Small intestine (tissue), 7 donors: ENCODE results near the gene FAAP100. TPM values are rescaled to one million over a fixed set of nuclear protein-coding genes. Genes with fewer than 3 reads are reported as not detected.

Source experiments
- DNase-seq, 2 donors: peaks; one replicate each; pipeline versions ENCODE4 v3.0.0 to v3.0.0-alpha.2; 2013
- FAIRE-seq: peaks from 2 replicates; lab custom pipeline; 2012; peaks lifted over from hg19 to GRCh38; lab: Jason Lieb, UNC
- H3K27ac ChIP-seq, 3 donors: one replicate each; pipeline ENCODE4 v1.5.1; 2013; ENCODE audit warnings: low read length in 2 of 3, mild to moderate bottlenecking in 2 of 3, control low read depth in 1 of 3, inconsistent platforms in 1 of 3, low read depth in 1 of 3, moderate library complexity in 1 of 3
- H3K27me3 ChIP-seq, 3 donors: one replicate each; pipeline ENCODE4 v1.6.1; 2013; ENCODE audit warnings: low read length in 3 of 3, inconsistent platforms in 1 of 3; ENCODE audit not compliant: control insufficient read depth in 3 of 3, insufficient read depth in 3 of 3
- H3K36me3 ChIP-seq, 3 donors: one replicate each; pipeline ENCODE4 v1.6.1; 2013; ENCODE audit warnings: low read length in 3 of 3, inconsistent platforms in 1 of 3, low read depth in 1 of 3, mild to moderate bottlenecking in 1 of 3, moderate library complexity in 1 of 3; ENCODE audit not compliant: control insufficient read depth in 3 of 3, insufficient read depth in 2 of 3
- H3K4me1 ChIP-seq, 3 donors: one replicate each; pipeline ENCODE4 v1.6.1; 2013; ENCODE audit warnings: low read length in 2 of 3, inconsistent platforms in 1 of 3, low read depth in 1 of 3, mild to moderate bottlenecking in 1 of 3, moderate library complexity in 1 of 3; ENCODE audit not compliant: control insufficient read depth in 3 of 3, insufficient read depth in 2 of 3
- H3K4me3 ChIP-seq, 3 donors: one replicate each; pipeline ENCODE4 v1.5.1; 2013; ENCODE audit warnings: low read length in 3 of 3, control low read depth in 1 of 3, inconsistent platforms in 1 of 3, low read depth in 1 of 3, mild to moderate bottlenecking in 1 of 3, moderate library complexity in 1 of 3
- H3K9me3 ChIP-seq, 2 donors: one replicate each; pipeline ENCODE4 v1.6.1; 2013; ENCODE audit warnings: low read depth in 1 of 2, low read length in 1 of 2; ENCODE audit not compliant: control insufficient read depth in 2 of 2, insufficient read depth in 1 of 2
- WGBS, 3 donors: extraction: QIAGEN DNeasy Blood & Tissue Kit; methylation state at CpG; one replicate each; pipeline ENCODE4 v1.1.7; 2013; 5-methylcytosine and 5-hydroxymethylcytosine counted together
- polyA plus RNA-seq, 4 donors: library from polyadenylated mRNA; stranded (reverse) in 3 of 4; unstranded in 1 of 4; fragments of 200-250 nt in 3 of 4; fragments of 120-200 nt in 1 of 4; gene quantifications; one replicate each; pipeline versions ENCODE4 v1.2.1 to v1.2.3, GENCODE V29; 2013
- donor health status: healthy with polysubstance abuse.
- donor health status: control.
- donor health status: control.
- donor health status: Bipolar disorder and iron deficiency.
- donor health status: healthy.

FAAP100 gene
- polyA plus RNA-seq, 4 donors = 23.7 to 30.2 (median 26.9) TPM

DNA sequence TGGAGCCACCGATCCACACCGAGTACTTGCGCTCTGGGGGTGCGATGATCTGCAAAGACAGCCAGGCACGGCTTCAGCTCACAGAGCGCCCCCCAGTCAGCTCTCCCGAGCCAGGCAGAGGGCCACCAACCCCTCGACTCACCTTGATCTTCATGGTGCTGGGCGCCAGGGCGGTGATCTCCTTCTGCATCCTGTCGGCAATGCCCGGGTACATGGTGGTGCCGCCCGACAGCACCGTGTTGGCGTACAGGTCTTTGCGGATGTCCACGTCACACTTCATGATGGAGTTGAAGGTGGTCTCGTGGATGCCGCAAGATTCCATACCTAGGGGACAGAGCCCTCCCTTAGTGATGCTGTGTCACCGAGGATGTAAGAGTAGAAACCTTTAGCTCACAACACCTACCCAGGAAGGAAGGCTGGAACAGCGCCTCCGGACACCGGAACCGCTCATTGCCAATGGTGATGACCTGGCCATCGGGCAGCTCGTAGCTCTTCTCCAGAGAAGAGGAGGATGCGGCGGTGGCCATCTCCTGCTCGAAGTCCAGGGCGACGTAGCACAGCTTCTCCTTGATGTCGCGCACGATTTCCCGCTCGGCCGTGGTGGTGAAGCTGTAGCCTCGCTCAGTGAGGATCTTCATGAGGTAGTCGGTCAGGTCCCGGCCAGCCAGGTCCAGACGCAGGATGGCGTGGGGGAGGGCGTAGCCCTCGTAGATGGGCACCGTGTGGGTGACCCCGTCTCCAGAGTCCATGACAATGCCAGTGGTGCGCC is 41.2 kb downstream of the FAAP100 start:
- whole genome bisulfite sequencing, 3 donors = 0 to 2% (median 1%) methylated on average over 48 of the region's 48 CpGs
- Histone ChIP-seq H3K36me3 (peaks cover 13 to 46% (median 15%) of the 10 kb centered on the region in 3 donors), H3K4me3 (peak overlapping the region; percentile 89 to 100 (median 97)), H3K4me1 (peaks cover 0 to 15% (median 2%) of the 10 kb centered on the region in 3 donors), H3K27me3 (no peaks in the 10 kb centered on the region), H3K27ac (peak overlapping the region; percentile 91 to 97 (median 93)), H3K9me3 (peaks cover 0 to 7% of the 10 kb centered on the region in 2 donors)
- DNase-seq (no peak), FAIRE-seq (no peak)

DNA sequence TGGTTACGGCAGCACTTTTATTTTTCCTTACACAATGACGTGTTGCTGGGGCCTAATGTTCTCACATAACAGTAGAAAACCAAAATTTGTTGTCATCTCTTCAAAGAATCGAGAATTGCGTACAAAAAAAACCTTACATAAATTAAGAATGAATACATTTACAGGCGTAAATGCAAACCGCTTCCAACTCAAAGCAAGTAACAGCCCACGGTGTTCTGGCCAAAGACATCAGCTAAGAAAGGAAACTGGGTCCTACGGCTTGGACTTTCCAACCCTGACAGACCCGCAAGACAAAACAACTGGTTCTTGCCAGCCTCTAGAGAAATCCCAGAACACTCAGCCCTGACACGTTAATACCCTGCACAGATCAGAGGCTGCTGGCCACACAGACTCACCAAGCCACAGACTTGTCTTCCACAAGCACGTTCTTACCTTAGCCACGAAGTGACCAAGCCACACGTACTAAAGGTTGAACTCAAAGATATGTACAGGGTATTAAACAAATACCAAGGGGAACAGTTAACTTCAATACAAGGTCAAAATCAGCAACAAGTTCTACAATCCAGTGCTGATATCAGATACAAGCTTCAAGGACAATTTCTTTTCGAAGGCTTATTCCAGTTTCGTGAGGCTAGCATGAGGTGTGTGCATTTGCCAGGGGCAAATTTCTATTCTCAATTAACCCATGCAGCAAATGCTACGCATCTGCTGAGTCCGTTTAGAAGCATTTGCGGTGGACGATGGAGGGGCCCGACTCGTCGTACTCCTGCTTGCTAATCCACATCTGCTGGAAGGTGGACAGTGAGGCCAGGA is 42.0 kb downstream of the FAAP100 start:
- peaks cover 13 to 40% (median 15%) of the 10 kb centered on the region in 3 donors for H3K36me3 ChIP-seq
- H3K27me3 ChIP-seq = no peaks in the 10 kb centered on the region
- H3K4me1 ChIP-seq = peaks cover 0 to 9% (median 2%) of the 10 kb centered on the region in 3 donors
- 1 to 4% (median 2%) methylated on average over 22 of the region's 22 CpGs for WGBS, 3 donors
- H3K9me3 ChIP-seq = peaks cover 0 to 7% of the 10 kb centered on the region in 2 donors
- peak overlapping the region; percentile 89 to 100 (median 97) for H3K4me3 ChIP-seq
- FAIRE-seq (no peak), DNase-seq (no peak)
- H3K27ac ChIP-seq = peak overlapping the region; percentile 91 to 97 (median 93)

GRCh38 chr17:81509207-81509971 is 42.8 kb downstream of the FAAP100 start:
- H3K27ac ChIP-seq = peak overlapping the region; percentile 72 to 93 (median 78)
- peak; percentile 56 to 84 for DNase-seq
- no peaks in the 10 kb centered on the region for H3K27me3 ChIP-seq
- H3K4me3 ChIP-seq = peak overlapping the region; percentile 89 to 100 (median 97)
- peaks cover 0 to 9% (median 2%) of the 10 kb centered on the region in 3 donors for H3K4me1 ChIP-seq
- H3K36me3 ChIP-seq = peaks cover 13 to 40% (median 15%) of the 10 kb centered on the region in 3 donors
- WGBS, 3 donors = 3 to 14% (median 5%) methylated on average over 12 of the region's 12 CpGs
- peaks cover 0 to 7% of the 10 kb centered on the region in 2 donors for H3K9me3 ChIP-seq
- FAIRE-seq = no peak

- 44 to 59% (median 49%) methylated on average over 10 of the region's 10 CpGs for WGBS, 3 donors
- Histone ChIP-seq H3K4me3 (peak overlapping the region in 2 of 3 donors; percentile 89 to 100), H3K27me3 (no peaks in the 10 kb centered on the region), H3K36me3 (peaks cover 13 to 40% (median 15%) of the 10 kb centered on the region in 3 donors), H3K9me3 (peaks cover 0 to 7% of the 10 kb centered on the region in 2 donors), H3K4me1 (peaks cover 0 to 9% (median 2%) of the 10 kb centered on the region in 3 donors), H3K27ac (peak overlapping the region; percentile 72 to 93 (median 78))
- FAIRE-seq (no peak), DNase-seq (peak; percentile 37 to 49)
Measured at GRCh38 chr17:81508639-81509206, 43.4 kb downstream of the FAAP100 start.

GRCh38 chr17:81503619-81504018 is 48.5 kb downstream of the FAAP100 start:
- Histone ChIP-seq H3K4me3 (no peak overlapping the region), H3K27me3 (peaks cover 0 to 15% (median 0%) of the 10 kb centered on the region in 3 donors), H3K9me3 (peaks cover 0 to 5% of the 10 kb centered on the region in 2 donors), H3K27ac (no peak overlapping the region), H3K4me1 (peaks cover 0 to 2% (median 0%) of the 10 kb centered on the region in 3 donors), H3K36me3 (peaks cover 0 to 3% (median 0%) of the 10 kb centered on the region in 3 donors)
- FAIRE-seq = no peak
- no peak for DNase-seq

GRCh38 chr17:81502471-81503017 is 49.6 kb downstream of the FAAP100 start:
- H3K4me1 ChIP-seq = no peaks in the 10 kb centered on the region
- H3K27ac ChIP-seq = no peak overlapping the region
- H3K9me3 ChIP-seq = no peaks in the 10 kb centered on the region
- FAIRE-seq (no peak), DNase-seq (no peak)
- WGBS, 3 donors = 64 to 69% (median 66%) methylated on average over 12 of the region's 12 CpGs
- no peak overlapping the region for H3K4me3 ChIP-seq
- no peaks in the 10 kb centered on the region for H3K36me3 ChIP-seq
- H3K27me3 ChIP-seq = peaks cover 0 to 15% (median 0%) of the 10 kb centered on the region in 3 donors

DNA sequence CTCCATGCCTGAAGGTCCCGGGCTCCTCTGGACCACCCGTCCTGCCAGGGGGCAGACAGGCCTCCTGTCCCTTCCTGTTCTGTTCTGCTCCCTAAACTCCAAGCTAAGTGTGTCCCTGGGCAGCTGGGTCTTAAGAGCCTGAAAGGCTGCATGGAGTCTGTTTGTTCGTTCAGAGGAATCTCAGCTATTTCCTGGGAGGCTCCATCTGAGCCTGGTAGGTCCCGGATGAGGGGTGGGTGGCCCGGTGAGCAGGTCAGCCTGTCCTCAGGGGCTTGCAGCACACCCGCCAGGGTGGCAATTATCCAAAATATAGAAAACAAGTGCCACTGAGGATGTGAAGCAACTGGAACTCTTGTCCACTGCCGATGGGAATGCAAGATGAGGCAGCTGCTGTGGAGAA is 52.1 kb downstream of the FAAP100 start:
- Histone ChIP-seq H3K27ac (no peak overlapping the region), H3K27me3 (peaks cover 0 to 15% (median 0%) of the 10 kb centered on the region in 3 donors), H3K36me3 (no peaks in the 10 kb centered on the region), H3K4me3 (no peak overlapping the region), H3K9me3 (no peaks in the 10 kb centered on the region), H3K4me1 (no peaks in the 10 kb centered on the region)
- FAIRE-seq (no peak), DNase-seq (no peak)
- WGBS, 3 donors = 60 to 70% (median 69%) methylated on average over 7 of the region's 7 CpGs
